GM12878 (cell line): Measurements from ENCODE around the gene LKAAEAR1. TPM values are rescaled to one million over a fixed set of nuclear protein-coding genes. Genes with fewer than 3 reads are reported as not detected.
A peak's percentile ranks its signal among the peaks of the same experiment; 100 is the strongest.

Source experiments
- ATAC-seq: fragments of 200-7000 bp; cut with Tn5 transposase; 3 replicates; pipeline ENCODE4 v1.9.1; 2020; ENCODE audit warnings: mild to moderate bottlenecking, moderate library complexity
- BruUV-seq: library from RNA; stranded (reverse); fragments of 400-500 nt; replicated peaks from 2 replicates; lab custom pipeline; 2021; lab: Mats Ljungman, UMichigan
- CTCF ChIA-PET: fragments of 300-600 bp; sonication (Branson Sonifier 250); formaldehyde crosslinking; extraction: SDS; loops from one replicate; lab custom pipeline; 2021; ENCODE audit warnings: inconsistent platforms; lab: Yijun Ruan, JAX
- POLR2A ChIA-PET: fragments of 350-600 bp; formaldehyde crosslinking; extraction: SDS; loops from one replicate; lab custom pipeline; 2021; ENCODE audit warnings: inconsistent platforms; lab: Charles Lee
- RAD21 ChIA-PET: fragments of 300-600 bp; sonication (Branson Sonifier 250); formaldehyde crosslinking; loops from one replicate; lab custom pipeline; 2023; ENCODE audit warnings: antibody characterized with exemption; ENCODE audit not compliant: unreplicated experiment; lab: Charles Lee
- SMC1A ChIA-PET: fragments of 300-600 bp; sonication (Branson Sonifier 250); formaldehyde crosslinking; loops from one replicate; lab custom pipeline; 2023; ENCODE audit not compliant: unreplicated experiment, uncharacterized antibody; lab: Charles Lee
- DNase-seq: peaks from one replicate; pipeline ENCODE4 v3.0.0-alpha.2; 2011; ENCODE audit warnings: low read depth, low spot score
- FAIRE-seq: peaks from 3 replicates; lab custom pipeline; 2011; peaks lifted over from hg19 to GRCh38; lab: Jason Lieb, UNC
- H2AFZ ChIP-seq: 2 replicates; pipeline ENCODE4 v1.6.0; 2011; ENCODE audit warnings: low read depth, low read length, control low read depth; ENCODE audit not compliant: control insufficient read depth
- H3K27ac ChIP-seq: 2 replicates; pipeline ENCODE4 v1.5.1; 2011; ENCODE audit warnings: control low read depth; ENCODE audit not compliant: control insufficient read depth, insufficient read depth
- H3K27me3 ChIP-seq, 2 experiments: replicated peaks in 1 of 2; 2 replicates each; pipeline versions ENCODE4 v1.6.0 to v1.6.1; 2011; ENCODE audit warnings: low read length in 1 of 2; ENCODE audit not compliant: control insufficient read depth in 2 of 2, insufficient read depth in 2 of 2
- H3K36me3 ChIP-seq, 2 experiments: 2 replicates each; pipeline ENCODE4 v1.5.1; 2011; ENCODE audit warnings: low read length in 1 of 2; ENCODE audit not compliant: control insufficient read depth in 2 of 2, insufficient read depth in 2 of 2
- H3K4me1 ChIP-seq: 2 replicates; pipeline ENCODE4 v1.6.1; 2011; ENCODE audit warnings: mild to moderate bottlenecking, low read length, moderate library complexity, mixed read lengths; ENCODE audit not compliant: control insufficient read depth, insufficient read depth
- H3K4me2 ChIP-seq: 2 replicates; pipeline ENCODE4 v1.6.0; 2011; ENCODE audit warnings: control low read depth; ENCODE audit not compliant: control insufficient read depth, insufficient read depth
- H3K4me3 ChIP-seq: fragments of 200-600 bp; sonication (generic); 2 replicates; pipeline ENCODE4 v1.5.1; 2016
- H3K79me2 ChIP-seq: 2 replicates; pipeline ENCODE4 v1.6.0; 2011; ENCODE audit warnings: low read length; ENCODE audit not compliant: control insufficient read depth, insufficient read depth
- H3K9ac ChIP-seq: 2 replicates; pipeline ENCODE4 v1.8.0; 2011; ENCODE audit warnings: low read length, control low read depth, mixed read lengths; ENCODE audit not compliant: control insufficient read depth, insufficient read depth
- H3K9me3 ChIP-seq: replicated peaks from 3 replicates; pipeline ENCODE4 v1.5.1; 2011; ENCODE audit warnings: mild to moderate bottlenecking, low read length; ENCODE audit not compliant: control insufficient read depth, insufficient read depth
- H4K20me1 ChIP-seq: 2 replicates; pipeline ENCODE4 v1.6.0; 2011; ENCODE audit not compliant: control insufficient read depth, insufficient read depth
- IKZF1 ChIP-seq: fragments of 450-650 bp; conservative IDR thresholded peaks from 2 replicates; pipeline ENCODE4 v1.6.1; 2017; ENCODE audit warnings: antibody characterized with exemption, mild to moderate bottlenecking
- KDM1A ChIP-seq: fragments of 200-600 bp; sonication (generic); IDR thresholded peaks from 2 replicates; pipeline ENCODE4 v1.6.1; 2016; ENCODE audit warnings: borderline replicate concordance
- NBN ChIP-seq: fragments of 450-650 bp; IDR thresholded peaks from 2 replicates; pipeline ENCODE4 v1.6.1; 2016
- SMARCA5 ChIP-seq: fragments of 450-650 bp; IDR thresholded peaks from 2 replicates; pipeline ENCODE4 v1.6.1; 2017; ENCODE audit warnings: mild to moderate bottlenecking
- ZNF217 ChIP-seq: fragments of 450-650 bp; IDR thresholded peaks from 2 replicates; pipeline ENCODE4 v1.6.1; 2017; ENCODE audit warnings: antibody characterized with exemption, mild to moderate bottlenecking
- WGBS: methylation state at CpG from one replicate; pipeline ENCODE4 v1.1.6; 2016; ENCODE audit warnings: low lambda C conversion rate; ENCODE audit not compliant: insufficient replicate concordance, insufficient coverage; ENCODE audit errors: missing lambda C conversion rate; 5-methylcytosine and 5-hydroxymethylcytosine counted together
- in situ Hi-C: fragments of 300-500 bp; cut with MboI; formaldehyde crosslinking; loops from 9 replicates; pipeline ENCODE4 v1.14.3; 2018; ENCODE audit warnings: mixed read lengths
- intact Hi-C: fragments of 100-400 bp; cut with micrococcal nuclease; formaldehyde crosslinking; loops from one replicate; pipeline ENCODE4 v1.14.2; 2022; ENCODE audit not compliant: unreplicated experiment
- polyA plus RNA-seq, 11 experiments: library from polyadenylated mRNA; depleted of rRNA in 4 of 11; unstranded in 6 of 11; stranded (reverse) in 5 of 11; fragments of >200 nt; fragmentation: Nextera tagmentation in 4 of 11; fragmentation: Illumina TruSeq in 1 of 11; extraction: Ambion mirVana in 4 of 11; extraction: Trizol in 1 of 11; gene quantifications; 1 replicate in 1 of 11; 2 replicates in 10 of 11; pipeline versions ENCODE4 v1.2.1 to v1.2.3, GENCODE V29; 2011 to 2016; ENCODE audit warnings: inconsistent platforms in 2 of 11, missing spikeins in 2 of 11, low read depth in 1 of 11
- total RNA-seq, 4 experiments: library from RNA; depleted of rRNA in 3 of 4; stranded (reverse); fragments of >200 nt in 3 of 4; fragmentation: Illumina TruSeq in 1 of 4; extraction: Trizol in 1 of 4; gene quantifications; 2 replicates each; pipeline versions ENCODE4 v1.2.1 to v1.2.3, GENCODE V29; 2013 to 2021

The LKAAEAR1 gene
- total and polyA plus RNA-seq, 10 of the 15 experiments (the other 5 are each of a cell fraction or from before 2014, with no cell fraction given) = not detected

DNA sequence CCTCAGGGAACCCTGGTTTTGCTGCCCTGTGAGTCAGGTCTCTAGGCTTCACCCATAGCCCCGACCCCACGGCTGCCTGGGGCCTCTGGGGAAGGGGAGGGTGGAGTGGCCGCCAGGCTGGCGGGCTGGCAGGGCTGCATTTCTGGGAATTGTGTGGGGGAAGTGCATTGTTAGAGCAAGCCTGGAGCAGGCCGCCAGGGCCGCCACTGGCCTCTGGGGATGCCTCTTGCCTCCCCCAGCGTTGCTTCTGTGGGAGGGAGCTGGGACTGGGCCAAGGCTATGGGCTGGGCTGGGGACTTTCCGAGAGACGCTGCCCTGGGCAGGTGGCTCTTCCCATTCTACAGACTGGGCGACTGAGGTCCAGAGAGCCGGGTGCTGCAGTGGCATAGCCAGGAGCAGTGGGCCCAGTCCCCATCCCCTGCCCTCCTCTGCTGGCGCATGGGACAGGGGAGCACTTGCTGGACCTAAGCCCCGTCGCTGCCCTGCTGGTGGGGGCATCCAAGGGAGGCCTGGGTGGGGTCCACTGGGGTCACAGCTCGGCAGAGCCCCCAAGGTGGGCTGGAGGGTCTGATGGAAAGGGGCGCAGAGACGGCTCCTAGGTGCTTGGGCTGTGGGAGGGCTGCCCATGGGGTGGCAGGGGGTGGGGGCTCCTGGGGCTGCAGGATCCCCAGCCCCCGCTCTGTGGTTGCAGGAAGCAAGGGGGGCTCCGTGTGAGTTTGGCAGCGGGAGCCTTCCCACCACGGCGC lies 28.1 kb downstream of the LKAAEAR1 start (continued):
- TF ChIP-seq IKZF1 (peak; percentile 42), NBN (0 out of 2 replicates have a peak, but pooled peaks have one; percentile 23)

DNA sequence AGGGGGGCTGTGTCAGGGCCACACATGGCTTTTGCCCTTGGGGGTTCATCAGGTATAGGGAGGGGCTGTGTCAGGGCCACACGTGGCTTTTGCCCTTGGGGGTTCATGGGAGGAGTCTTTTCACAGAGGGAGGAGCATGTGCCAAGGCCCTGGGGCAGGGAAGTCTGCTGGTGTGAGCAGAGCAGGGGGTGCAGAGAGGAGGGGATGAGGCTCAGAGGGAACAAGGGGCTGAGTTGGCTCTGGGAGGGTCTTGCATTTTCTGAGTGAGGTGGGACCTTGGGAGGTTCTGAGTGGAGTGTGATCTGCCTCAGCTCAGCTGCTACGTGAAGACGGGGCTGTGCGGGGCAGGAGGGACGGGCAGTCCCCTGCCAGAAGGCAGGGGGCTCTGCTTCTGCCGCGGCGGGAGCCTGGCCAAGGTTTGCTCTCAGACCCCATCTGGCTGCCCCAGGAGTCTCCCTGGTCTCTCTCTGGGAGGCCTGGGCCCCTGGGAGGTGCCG lies 28.8 kb downstream of the LKAAEAR1 start:
- intact Hi-C loops (loop anchor here (5.0 to 10.0 kb wide), 3 partner anchors 73 to 191 kb away; partner anchors contain the start of genes ABHD16B, PRPF6, TPD52L2 and UCKL1), in situ Hi-C loops (no loop called here)
- H3K27me3 ChIP-seq = peaks cover 0 to 4% of the 10 kb centered on the region in 2 experiments; a peak in 2 of 4 replicates
- ChIA-PET SMC1A (interaction anchor here (0.6 to 1.8 kb wide), 2 partner anchors 15 to 25 kb away, joined by 3 to 9 read pairs; no protein-coding TSS in a partner anchor), POLR2A (interaction anchor here (0.9 to 2.6 kb wide), 4 partner anchors 16 to 24 kb away, joined by 3 to 28 read pairs (median 4); partner anchors contain the start of gene RGS19), CTCF (interaction anchor here (0.8 to 9.2 kb wide), 6 partner anchors 11 to 153 kb away, joined by 3 to 108 read pairs (median 11); partner anchors contain the start of genes PRPF6 and SAMD10), RAD21 (interaction anchor here (1.1 to 7.1 kb wide), 6 partner anchors 15 to 518 kb away, joined by 3 to 78 read pairs (median 6); partner anchors contain the start of gene PTK6)
- no peak for FAIRE-seq
- peak overlapping the region; percentile 6; the same call in 1 of the 2 replicates for H3K27ac ChIP-seq
- DNase-seq = no peak
- H2AFZ ChIP-seq = no peak overlapping the region; the same call in 1 of the 2 replicates
- no peak for ATAC-seq
- H3K9me3 ChIP-seq = no peaks in the 10 kb centered on the region
- BruUV-seq = no TSS peak
- no peaks in the 10 kb centered on the region for H4K20me1 ChIP-seq
- no peaks in the 10 kb centered on the region for H3K36me3 ChIP-seq
- TF ChIP-seq KDM1A (no peak), ZNF217 (0 out of 2 replicates have a peak, but pooled peaks have one; percentile 31), SMARCA5 (0 out of 2 replicates have a peak, but pooled peaks have one; percentile 47)
- 64% methylated on average over 9 of the region's 9 CpGs for WGBS
- no peak overlapping the region for H3K4me3 ChIP-seq
- H3K79me2 ChIP-seq = no peaks in the 10 kb centered on the region; the same call in none of the 2 replicates
- no peak overlapping the region for H3K9ac ChIP-seq
- peak overlapping the region; percentile 13 for H3K4me2 ChIP-seq
- peaks cover 48% of the 10 kb centered on the region for H3K4me1 ChIP-seq
